Mucosa of descending colon (tissue), 3 donors: Measurements from ENCODE around the gene OBSCN. TPM values are rescaled to one million over a fixed set of nuclear protein-coding genes. Genes with fewer than 3 reads are reported as not detected.

ENCODE experiments used
- ATAC-seq: fragments of 200-7000 bp; cut with Tn5 transposase; one replicate; pipeline ENCODE4 v1.9.1; 2020; ENCODE audit warnings: mild to moderate bottlenecking, moderate library complexity
- DNase-seq, 3 donors: peaks; one replicate each; pipeline ENCODE4 v3.0.0-alpha.2; 2020
- H3K36me3 ChIP-seq: fragments of 200-600 bp; one replicate; pipeline ENCODE4 v1.8.0; 2021; ENCODE audit warnings: low read depth, mild to moderate bottlenecking
- H3K4me1 ChIP-seq: fragments of 200-600 bp; one replicate; pipeline ENCODE4 v1.8.0; 2021; ENCODE audit warnings: low read depth, mild to moderate bottlenecking
- H3K4me3 ChIP-seq: fragments of 200-600 bp; one replicate; pipeline ENCODE4 v1.8.0; 2021; ENCODE audit warnings: mild to moderate bottlenecking
- H3K9me3 ChIP-seq: fragments of 200-600 bp; one replicate; pipeline ENCODE4 v1.8.0; 2021; ENCODE audit warnings: mild to moderate bottlenecking
- CTCF ChIP-seq: fragments of 200-600 bp; IDR thresholded peaks from one replicate; pipeline ENCODE4 v1.8.0; 2022; ENCODE audit warnings: antibody characterized with exemption, mild to moderate bottlenecking
- intact Hi-C, 2 donors: fragments of 100-400 bp; cut with DNase I in 1 of 2; cut with micrococcal nuclease in 1 of 2; formaldehyde crosslinking; loops; one replicate each; pipeline versions ENCODE4 v1.11.0 to v1.11.1; 2022; cut with DNase I, micrococcal nuclease
- total RNA-seq, 3 donors: library from RNA; stranded (reverse); fragmentation: NEBNext Ultra II Directional in 2 of 3; extraction: Animal tissue kit (Norgen Biotek cat#: 25700) in 2 of 3; gene quantifications; one replicate each; pipeline versions ENCODE4 v1.2.1 to v1.2.4, GENCODE V29; 2021 to 2023
- donor health status: DM: no; HTN: no; CAD: no; lungs with moderate emphysema.
- donor health status: DM: no; HTN: no; CAD: no.
- donor health status: DM: no; HTN: yes; CAD: no.

Gene OBSCN
- total RNA-seq, 3 donors from 2014 or later = 4.2 to 30.9 (median 7.5) TPM

- ATAC-seq (no peak), DNase-seq (no peak)
- intact Hi-C loops = no loop called here
- H3K4me3 ChIP-seq = no peak overlapping the region
- no peaks in the 10 kb centered on the region for H3K9me3 ChIP-seq
- no peaks in the 10 kb centered on the region for H3K4me1 ChIP-seq
- no peak for TF ChIP-seq CTCF
- no peaks in the 10 kb centered on the region for H3K36me3 ChIP-seq
Observed at GRCh38 chr1:228210712-228211530, 3.1 kb downstream of the OBSCN start.

GRCh38 chr1:228211531-228212414 lies 3.9 kb downstream of the OBSCN start:
- TF ChIP-seq CTCF = no peak
- intact Hi-C loops = no loop called here
- no peaks in the 10 kb centered on the region for H3K9me3 ChIP-seq
- ATAC-seq = no peak
- H3K4me3 ChIP-seq = no peak overlapping the region
- no peak for DNase-seq
- H3K4me1 ChIP-seq = no peaks in the 10 kb centered on the region
- H3K36me3 ChIP-seq = no peaks in the 10 kb centered on the region

- no peak for TF ChIP-seq CTCF
- intact Hi-C loops = no loop called here
- DNase-seq = no peak
- Histone ChIP-seq H3K36me3 (no peaks in the 10 kb centered on the region), H3K4me1 (no peaks in the 10 kb centered on the region), H3K4me3 (no peak overlapping the region), H3K9me3 (no peaks in the 10 kb centered on the region)
- no peak for ATAC-seq
Observed at GRCh38 chr1:228212415-228212965, 4.6 kb downstream of the OBSCN start.

- peak; percentile 91 to 92 (median 92) for DNase-seq
- peak; percentile 95 for ATAC-seq
- H3K9me3 ChIP-seq = no peaks in the 10 kb centered on the region
- intact Hi-C loops = no loop called here
- H3K4me3 ChIP-seq = no peak overlapping the region
- peak; percentile 33 for TF ChIP-seq CTCF
- no peaks in the 10 kb centered on the region for H3K4me1 ChIP-seq
- H3K36me3 ChIP-seq = no peaks in the 10 kb centered on the region
Observed at GRCh38 chr1:228212966-228213844, 5.4 kb downstream of the OBSCN start.
